Activated naive CD4-positive, alpha-beta T cell treated with anti-CD3 and anti-CD28 coated beads for 36 hours (primary cell): ENCODE data around the gene CNKSR3. TPM values are rescaled to one million over a fixed set of nuclear protein-coding genes. Genes with fewer than 3 reads are reported as not detected.

Experiments used
- CTCF ChIA-PET: fragments of 350-600 bp; sonication (Branson Sonifier 250); formaldehyde crosslinking; loops from one replicate; lab custom pipeline; 2021; ENCODE audit warnings: antibody characterized with exemption; lab: Charles Lee
- DNase-seq: peaks from one replicate; pipeline ENCODE4 v3.0.0-alpha.2; 2020
- H3K27ac Mint-ChIP-seq: one replicate; pipeline ENCODE4 v1.8.0; 2021; ENCODE audit warnings: mild to moderate bottlenecking, mixed read lengths
- H3K27me3 Mint-ChIP-seq: one replicate; pipeline ENCODE4 v1.8.0; 2021; ENCODE audit warnings: low read depth, mixed read lengths
- H3K36me3 Mint-ChIP-seq: one replicate; pipeline ENCODE4 v1.8.0; 2021; ENCODE audit warnings: low read depth, mixed read lengths
- H3K4me1 Mint-ChIP-seq: one replicate; pipeline ENCODE4 v1.8.0; 2021; ENCODE audit warnings: low read depth, mixed read lengths
- H3K4me3 Mint-ChIP-seq: one replicate; pipeline ENCODE4 v1.8.0; 2021; ENCODE audit warnings: mild to moderate bottlenecking, moderate library complexity, mixed read lengths
- H3K9me3 Mint-ChIP-seq: one replicate; pipeline ENCODE4 v1.8.0; 2021; ENCODE audit warnings: mixed read lengths
- intact Hi-C: fragments of 100-400 bp; cut with micrococcal nuclease; formaldehyde crosslinking; loops from one replicate; pipeline ENCODE4 v1.15.1; 2023
- total RNA-seq, 2 experiments: library from RNA; stranded (reverse); gene quantifications; one replicate each; pipeline ENCODE4 v1.2.3, GENCODE V29; 2021

CNKSR3 gene
- total RNA-seq, 2 experiments from 2014 or later = 0.12 TPM

DNA sequence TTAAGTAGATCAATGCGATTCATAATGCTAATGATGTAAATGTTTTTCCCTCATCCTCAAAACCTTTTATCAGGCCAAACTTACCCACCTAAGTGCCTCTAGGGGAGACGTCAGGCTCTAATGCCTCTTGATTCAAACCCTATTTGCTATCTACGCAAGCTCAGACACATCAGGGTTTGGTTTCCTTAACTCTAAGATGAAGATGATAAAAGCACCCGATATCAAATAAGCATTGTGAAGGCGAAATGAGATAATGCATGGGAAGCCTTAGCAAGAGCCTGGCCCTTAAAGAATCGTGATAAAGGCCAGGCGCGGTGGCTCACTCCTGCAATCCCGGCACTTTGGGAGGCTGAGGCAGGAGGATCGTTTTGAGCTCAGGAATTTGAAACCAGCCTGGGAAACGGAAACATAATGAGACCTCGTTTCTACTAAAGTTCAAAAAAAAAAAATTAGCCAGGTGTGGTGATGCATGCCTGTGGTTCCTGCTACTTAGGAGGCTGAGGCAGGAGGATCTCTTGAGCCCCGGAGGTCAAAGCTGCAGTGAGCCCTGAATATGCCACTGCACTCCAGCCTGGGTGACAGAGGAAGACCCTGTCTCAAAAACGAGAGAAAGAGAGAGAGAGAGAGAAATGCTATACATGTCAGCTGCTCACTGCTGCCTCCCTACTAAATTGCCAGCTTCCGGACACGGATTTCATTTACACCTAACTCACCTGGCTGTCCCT lies 13.5 kb downstream of the CNKSR3 start:
- CTCF ChIA-PET = interaction anchor here (0.9 kb wide), 1 partner anchor 34 kb away, joined by 3 read pairs; no protein-coding TSS in a partner anchor
- no peak for DNase-seq
- no peaks in the 10 kb centered on the region for H3K9me3 Mint-ChIP-seq
- H3K4me1 Mint-ChIP-seq = peaks cover 3% of the 10 kb centered on the region
- intact Hi-C loops = no loop called here
- H3K4me3 Mint-ChIP-seq = no peak overlapping the region
- H3K36me3 Mint-ChIP-seq = no peaks in the 10 kb centered on the region
- H3K27ac Mint-ChIP-seq = no peak overlapping the region
- H3K27me3 Mint-ChIP-seq = no peaks in the 10 kb centered on the region

- CTCF ChIA-PET = no interaction called here
- no peaks in the 10 kb centered on the region for H3K27me3 Mint-ChIP-seq
- no peak overlapping the region for H3K27ac Mint-ChIP-seq
Observed at GRCh38 chr6:154496186-154496585, 14.3 kb downstream of the CNKSR3 start.

DNA sequence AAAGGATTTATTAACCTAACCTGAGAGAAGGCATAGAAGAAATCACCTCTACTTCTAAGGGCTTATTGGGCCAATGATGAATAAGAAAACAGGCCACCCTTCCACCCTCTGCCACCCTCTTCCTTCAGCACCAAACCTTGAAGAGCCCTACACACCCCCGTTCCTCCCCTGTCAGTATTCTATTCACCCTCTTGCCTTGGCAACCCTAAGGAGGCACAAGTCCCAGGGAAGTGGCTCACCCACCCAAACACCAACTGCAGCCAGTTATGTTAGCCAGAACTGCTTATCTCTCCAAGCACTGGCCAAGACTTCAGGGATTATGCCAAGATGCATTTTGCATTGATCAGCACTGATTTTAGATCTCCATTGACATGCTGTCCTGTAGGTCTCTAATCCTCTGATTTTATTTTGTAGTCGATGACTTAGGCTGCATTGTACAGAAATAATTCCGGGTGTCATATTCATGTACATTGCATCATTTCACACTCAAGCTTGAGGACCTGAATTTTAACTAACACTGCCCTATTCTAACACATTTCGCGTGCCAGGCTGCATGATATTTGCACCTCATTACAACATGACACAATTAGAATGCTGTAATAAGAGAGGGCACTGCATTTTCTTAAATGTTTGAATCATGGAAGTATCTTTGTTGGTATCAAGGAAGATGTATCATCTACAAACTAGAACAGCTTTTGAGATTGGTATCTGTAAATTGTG lies 15.7 kb downstream of the CNKSR3 start:
- H3K27me3 Mint-ChIP-seq = no peaks in the 10 kb centered on the region
- no peaks in the 10 kb centered on the region for H3K36me3 Mint-ChIP-seq
- intact Hi-C loops = no loop called here
- CTCF ChIA-PET = interaction anchor here (0.6 to 0.9 kb wide), 2 partner anchors 247 to 340 kb away, joined by 4 read pairs; no protein-coding TSS in a partner anchor
- peaks cover 3% of the 10 kb centered on the region for H3K4me1 Mint-ChIP-seq
- no peak overlapping the region for H3K27ac Mint-ChIP-seq
- no peak overlapping the region for H3K4me3 Mint-ChIP-seq
- H3K9me3 Mint-ChIP-seq = no peaks in the 10 kb centered on the region
- DNase-seq = no peak

More at GRCh38 chr6:154496186-154496585, 14.3 kb downstream of the CNKSR3 start:
- H3K36me3 Mint-ChIP-seq = no peaks in the 10 kb centered on the region
- DNase-seq = no peak
- no peak overlapping the region for H3K4me3 Mint-ChIP-seq
- no peaks in the 10 kb centered on the region for H3K9me3 Mint-ChIP-seq
- intact Hi-C loops = no loop called here
- H3K4me1 Mint-ChIP-seq = peaks cover 3% of the 10 kb centered on the region

- intact Hi-C loops = no loop called here
- no peaks in the 10 kb centered on the region for H3K27me3 Mint-ChIP-seq
- CTCF ChIA-PET = interaction anchor here (0.6 kb wide), 1 partner anchor 179 kb away, joined by 3 read pairs; no protein-coding TSS in a partner anchor
- H3K4me3 Mint-ChIP-seq = no peak overlapping the region
- no peaks in the 10 kb centered on the region for H3K9me3 Mint-ChIP-seq
- H3K4me1 Mint-ChIP-seq = no peaks in the 10 kb centered on the region
- H3K36me3 Mint-ChIP-seq = no peaks in the 10 kb centered on the region
- DNase-seq = no peak
- H3K27ac Mint-ChIP-seq = no peak overlapping the region
Observed at GRCh38 chr6:154491567-154492470, 18.7 kb downstream of the CNKSR3 start.

DNA sequence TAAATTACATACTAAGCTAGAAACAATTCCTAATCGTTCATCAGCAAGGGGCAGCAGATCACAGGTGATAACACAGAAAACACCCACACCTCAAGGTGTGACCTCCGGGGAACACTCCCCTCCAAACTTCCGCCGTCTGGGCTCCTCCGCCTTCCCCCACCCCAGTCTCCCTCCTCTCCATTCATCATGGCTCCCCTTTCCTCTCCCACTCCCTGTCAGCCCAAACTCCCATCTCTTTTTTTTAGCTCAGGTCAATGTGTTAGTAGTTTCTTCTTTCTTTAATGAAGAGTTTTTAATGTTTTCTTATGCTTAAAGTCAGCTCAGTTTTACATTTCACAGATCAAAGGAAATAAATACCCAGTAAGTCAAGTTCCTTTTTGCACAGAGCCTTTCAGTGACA lies 20.7 kb downstream of the CNKSR3 start:
- intact Hi-C loops = no loop called here
- DNase-seq = no peak
- Mint-ChIP-seq H3K4me3 (no peak overlapping the region), H3K27me3 (no peaks in the 10 kb centered on the region), H3K36me3 (no peaks in the 10 kb centered on the region), H3K9me3 (no peaks in the 10 kb centered on the region), H3K4me1 (no peaks in the 10 kb centered on the region), H3K27ac (no peak overlapping the region)
- CTCF ChIA-PET = no interaction called here

DNA sequence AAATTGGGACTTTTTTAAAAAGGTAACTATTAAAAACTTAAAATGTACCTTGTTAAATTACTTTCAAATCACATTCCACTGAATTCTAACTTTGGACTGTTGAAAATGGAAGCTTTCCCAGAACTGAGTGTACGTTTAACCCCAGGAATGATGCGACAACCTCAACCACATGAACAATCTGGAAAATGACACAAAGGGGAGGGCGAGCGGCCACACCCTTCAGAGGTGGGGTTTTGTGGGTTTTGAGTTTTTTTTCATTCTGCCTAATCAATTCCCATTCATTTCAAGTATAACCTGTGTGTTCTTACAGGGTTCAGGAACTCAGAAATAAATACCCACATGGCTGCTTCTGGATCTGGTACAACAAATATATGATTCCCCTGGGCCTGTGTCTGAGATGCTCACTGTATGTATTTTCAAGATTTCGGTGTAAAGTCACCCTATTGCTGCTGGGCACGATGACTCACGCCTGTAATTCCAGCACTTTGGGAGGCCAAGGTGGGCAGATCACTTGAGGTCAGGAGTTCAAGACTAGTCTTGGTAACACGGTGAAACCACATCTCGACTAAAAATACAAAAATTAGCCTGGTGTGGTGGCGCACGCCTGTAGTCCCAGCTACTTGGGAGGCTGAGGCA lies 21.6 kb downstream of the CNKSR3 start:
- no peak for DNase-seq
- intact Hi-C loops = no loop called here
- Mint-ChIP-seq H3K27ac (no peak overlapping the region), H3K4me1 (no peaks in the 10 kb centered on the region), H3K9me3 (no peaks in the 10 kb centered on the region), H3K4me3 (no peak overlapping the region), H3K27me3 (no peaks in the 10 kb centered on the region), H3K36me3 (no peaks in the 10 kb centered on the region)
- CTCF ChIA-PET = no interaction called here

- CTCF ChIA-PET = no interaction called here
Observed at GRCh38 chr6:154488248-154488593, 22.3 kb downstream of the CNKSR3 start.

DNA sequence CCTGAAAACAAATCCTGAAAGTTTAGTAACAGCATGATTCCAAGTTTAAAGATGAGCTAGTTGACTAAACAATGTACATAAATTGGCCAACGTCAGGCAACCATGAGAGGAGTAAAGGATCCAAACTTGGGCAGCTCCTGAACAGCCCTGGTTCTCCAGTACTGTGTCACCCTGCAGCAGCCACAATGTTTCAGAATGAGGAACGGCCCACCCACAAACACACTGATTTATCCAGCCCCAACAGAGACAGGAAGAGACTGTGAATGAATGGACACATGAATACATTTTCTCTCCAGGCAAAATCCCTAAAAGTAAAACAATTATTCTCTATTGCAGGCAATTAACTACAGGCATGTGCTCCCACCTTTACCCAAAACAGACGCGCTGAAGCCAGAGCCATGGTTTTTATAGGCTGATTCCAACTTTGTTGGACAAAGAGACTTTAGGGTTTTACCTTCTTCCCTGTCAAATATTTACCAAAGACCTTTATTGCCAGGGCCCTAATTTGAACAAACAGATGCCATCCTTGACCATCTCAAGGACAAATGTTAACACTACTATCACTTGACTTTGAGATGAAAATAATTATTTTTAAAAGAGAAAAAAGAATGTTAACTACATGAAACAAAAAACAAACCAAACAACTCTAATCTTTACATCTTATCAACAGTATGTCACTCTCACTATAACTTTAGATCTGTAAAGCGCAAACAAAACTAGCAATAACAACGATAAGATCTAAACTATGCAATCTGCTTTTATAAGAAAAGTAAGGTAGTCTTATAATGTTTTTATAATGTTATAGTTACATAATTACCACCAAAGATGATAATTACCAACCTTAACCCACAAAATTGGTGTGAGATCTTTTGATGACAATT lies 22.9 kb downstream of the CNKSR3 start:
- Mint-ChIP-seq H3K9me3 (no peaks in the 10 kb centered on the region), H3K27ac (no peak overlapping the region), H3K4me3 (no peak overlapping the region), H3K4me1 (no peaks in the 10 kb centered on the region), H3K36me3 (no peaks in the 10 kb centered on the region), H3K27me3 (no peaks in the 10 kb centered on the region)
- CTCF ChIA-PET = interaction anchor here (0.6 kb wide), 1 partner anchor 31 kb away, joined by 7 read pairs; no protein-coding TSS in a partner anchor
- intact Hi-C loops = no loop called here
- DNase-seq = no peak

More at GRCh38 chr6:154488248-154488593, 22.3 kb downstream of the CNKSR3 start:
- no peak overlapping the region for H3K27ac Mint-ChIP-seq
- no peaks in the 10 kb centered on the region for H3K27me3 Mint-ChIP-seq
- intact Hi-C loops = no loop called here
- no peaks in the 10 kb centered on the region for H3K4me1 Mint-ChIP-seq
- H3K4me3 Mint-ChIP-seq = no peak overlapping the region
- H3K9me3 Mint-ChIP-seq = no peaks in the 10 kb centered on the region
- no peaks in the 10 kb centered on the region for H3K36me3 Mint-ChIP-seq
- DNase-seq = no peak

GRCh38 chr6:154485815-154486214 lies 24.7 kb downstream of the CNKSR3 start:
- no peaks in the 10 kb centered on the region for H3K9me3 Mint-ChIP-seq
- H3K27ac Mint-ChIP-seq = no peak overlapping the region
- no peaks in the 10 kb centered on the region for H3K4me1 Mint-ChIP-seq
- DNase-seq = no peak
- intact Hi-C loops = no loop called here
- peaks cover 2% of the 10 kb centered on the region for H3K27me3 Mint-ChIP-seq
- no peak overlapping the region for H3K4me3 Mint-ChIP-seq
- H3K36me3 Mint-ChIP-seq = no peaks in the 10 kb centered on the region
- CTCF ChIA-PET = no interaction called here

GRCh38 chr6:154484942-154485341 lies 25.5 kb downstream of the CNKSR3 start:
- H3K27me3 Mint-ChIP-seq = peaks cover 2% of the 10 kb centered on the region
- H3K36me3 Mint-ChIP-seq = no peaks in the 10 kb centered on the region
- no peak for DNase-seq
- no peaks in the 10 kb centered on the region for H3K4me1 Mint-ChIP-seq
- intact Hi-C loops = no loop called here
- no peaks in the 10 kb centered on the region for H3K9me3 Mint-ChIP-seq
- no peak overlapping the region for H3K27ac Mint-ChIP-seq
- CTCF ChIA-PET = no interaction called here
- H3K4me3 Mint-ChIP-seq = no peak overlapping the region

DNA sequence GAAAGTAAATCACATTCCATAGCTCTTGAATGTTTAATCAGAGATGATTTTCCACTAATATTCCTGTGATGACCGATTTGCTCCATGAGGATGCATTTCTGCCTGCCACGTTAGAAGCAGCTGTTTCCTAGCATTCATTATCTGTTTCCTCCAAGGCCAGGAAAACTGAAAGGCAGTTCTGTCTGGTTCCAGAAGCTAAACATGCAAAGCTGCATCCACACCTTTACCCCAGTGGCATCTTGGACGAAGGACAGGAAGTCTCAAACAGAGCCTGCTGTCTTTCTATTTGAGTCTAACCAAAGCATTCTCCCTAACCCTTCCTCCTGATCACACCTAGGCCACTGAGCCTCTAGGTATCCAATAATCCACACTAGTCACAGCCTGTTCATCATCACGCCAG lies 27.6 kb downstream of the CNKSR3 start:
- Mint-ChIP-seq H3K9me3 (no peaks in the 10 kb centered on the region), H3K4me3 (no peak overlapping the region), H3K36me3 (no peaks in the 10 kb centered on the region), H3K27ac (no peak overlapping the region), H3K4me1 (no peaks in the 10 kb centered on the region), H3K27me3 (peaks cover 2% of the 10 kb centered on the region)
- no peak for DNase-seq
- CTCF ChIA-PET = no interaction called here
- intact Hi-C loops = no loop called here
